ENCODE data around the gene ARHGAP23. TPM values are rescaled to one million over a fixed set of nuclear protein-coding genes. Genes with fewer than 3 reads are reported as not detected.

The ARHGAP23 gene
- total and polyA plus RNA-seq, 2 donors (not counting 3 experiments of a cell fraction or from before 2014, with no cell fraction given): 25.4 to 190 TPM

- H2AFZ ChIP-seq (ENCODE audit: low read depth, low read length): no peak overlapping the region
- H3K79me2 ChIP-seq (ENCODE audit: control insufficient read depth, insufficient read depth, low read length): no peaks in the 10 kb centered on the region
- no peaks in the 10 kb centered on the region for H3K4me1 ChIP-seq (ENCODE audit: control insufficient read depth, extremely low read depth, insufficient read depth, low read length)
- H3K9me3 ChIP-seq (replicated peaks; ENCODE audit: control insufficient read depth, insufficient read depth, low read length): no peaks in the 10 kb centered on the region
- no TSS peak for BruUV-seq (replicated peaks)
- H3K27ac ChIP-seq (ENCODE audit: insufficient read depth, low read depth, low read length): no peak overlapping the region
- H4K20me1 ChIP-seq (replicated peaks; ENCODE audit: control insufficient read depth, extremely low read depth, insufficient read depth, low read length): no peaks in the 10 kb centered on the region
- CTCF ChIA-PET: interaction anchor here (1.3 to 6.7 kb wide), 4 partner anchors 10 to 116 kb away, joined by 3 to 40 read pairs (median 13); no protein-coding TSS in a partner anchor
- no peak overlapping the region for H3K9ac ChIP-seq (replicated peaks; ENCODE audit: extremely low read depth, insufficient read depth, low read length)
- TF ChIP-seq FOS (IDR thresholded peaks at IDR 0.05; ENCODE audit: borderline replicate concordance, insufficient read depth, low read length) (no peak), POLR2A (IDR thresholded peaks at IDR 0.05; ENCODE audit: low read depth, low read length) (no peak), MYC (IDR thresholded peaks at IDR 0.05; ENCODE audit: low read depth, low read length) (no peak), POLR2AphosphoS5 (IDR thresholded peaks at IDR 0.05; ENCODE audit: insufficient read depth, low read depth, low read length) (no peak), JUN (IDR thresholded peaks at IDR 0.05; ENCODE audit: borderline replicate concordance, insufficient read depth, insufficient read length, low read depth) (no peak)
- TF ChIP-seq, protein P1, sequence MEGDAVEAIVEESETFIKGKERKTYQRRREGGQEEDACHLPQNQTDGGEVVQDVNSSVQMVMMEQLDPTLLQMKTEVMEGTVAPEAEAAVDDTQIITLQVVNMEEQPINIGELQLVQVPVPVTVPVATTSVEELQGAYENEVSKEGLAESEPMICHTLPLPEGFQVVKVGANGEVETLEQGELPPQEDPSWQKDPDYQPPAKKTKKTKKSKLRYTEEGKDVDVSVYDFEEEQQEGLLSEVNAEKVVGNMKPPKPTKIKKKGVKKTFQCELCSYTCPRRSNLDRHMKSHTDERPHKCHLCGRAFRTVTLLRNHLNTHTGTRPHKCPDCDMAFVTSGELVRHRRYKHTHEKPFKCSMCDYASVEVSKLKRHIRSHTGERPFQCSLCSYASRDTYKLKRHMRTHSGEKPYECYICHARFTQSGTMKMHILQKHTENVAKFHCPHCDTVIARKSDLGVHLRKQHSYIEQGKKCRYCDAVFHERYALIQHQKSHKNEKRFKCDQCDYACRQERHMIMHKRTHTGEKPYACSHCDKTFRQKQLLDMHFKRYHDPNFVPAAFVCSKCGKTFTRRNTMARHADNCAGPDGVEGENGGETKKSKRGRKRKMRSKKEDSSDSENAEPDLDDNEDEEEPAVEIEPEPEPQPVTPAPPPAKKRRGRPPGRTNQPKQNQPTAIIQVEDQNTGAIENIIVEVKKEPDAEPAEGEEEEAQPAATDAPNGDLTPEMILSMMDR (IDR thresholded peaks at IDR 0.05; ENCODE audit: extremely low read depth in 1 of 2, insufficient read depth in 1 of 2, low read depth in 1 of 2, low read length in 2 of 2): no peak
- TF ChIP-seq, protein P2, sequence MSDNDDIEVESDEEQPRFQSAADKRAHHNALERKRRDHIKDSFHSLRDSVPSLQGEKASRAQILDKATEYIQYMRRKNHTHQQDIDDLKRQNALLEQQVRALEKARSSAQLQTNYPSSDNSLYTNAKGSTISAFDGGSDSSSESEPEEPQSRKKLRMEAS (IDR thresholded peaks at IDR 0.05; ENCODE audit: insufficient read depth, insufficient read length): no peak
- DNase-seq (ENCODE audit: low read depth, low spot score) (no peak), FAIRE-seq (no peak)
- H3K4me2 ChIP-seq (ENCODE audit: insufficient read depth, low read length): no peak overlapping the region
- POLR2A ChIA-PET: no interaction called here
- no peaks in the 10 kb centered on the region for H3K36me3 ChIP-seq (ENCODE audit: control insufficient read depth in 2 of 2, extremely low read depth in 1 of 2, insufficient read depth in 2 of 2, low read length in 2 of 2)
- dilution Hi-C loops (cut with MboI; ENCODE audit: extremely low pct_ligation_motif_present, low sequenced_read_pairs) (no loop called here), intact Hi-C loops (cut with micrococcal nuclease) (no loop called here)
- no peaks in the 10 kb centered on the region for H3K9me1 ChIP-seq (replicated peaks; ENCODE audit: control insufficient read depth, extremely low read depth, insufficient read depth, low read length)
- no peak overlapping the region for H3K4me3 ChIP-seq (replicated peaks in 1 of 3; ENCODE audit: insufficient read depth in 1 of 3, low read depth in 1 of 3, low read length in 3 of 3)
- H3K27me3 ChIP-seq (ENCODE audit: control insufficient read depth in 2 of 2, insufficient read depth in 2 of 2, low read length in 2 of 2): no peaks in the 10 kb centered on the region
Measured at GRCh38 chr17:38547444-38547843, 119.2 kb downstream of the ARHGAP23 start.
